Loucy (cell line): ENCODE data around the gene GPBP1.

Source experiments
- H2AFZ ChIP-seq: fragments of 200-600 bp; sonication (generic); 2 replicates; pipeline ENCODE4 v1.6.0; 2016; ENCODE audit warnings: antibody characterized with exemption, mild to moderate bottlenecking, low read length, moderate library complexity
- H3F3A ChIP-seq: fragments of 200-600 bp; 2 replicates; pipeline ENCODE4 v1.6.0; 2016; ENCODE audit warnings: antibody characterized with exemption, low read depth, mild to moderate bottlenecking
- H3K27me3 ChIP-seq: fragments of 200-600 bp; sonication (generic); 2 replicates; pipeline ENCODE4 v1.6.1; 2014; ENCODE audit warnings: low read length, mild to moderate bottlenecking; ENCODE audit not compliant: insufficient read depth, poor library complexity, severe bottlenecking
- H3K36me3 ChIP-seq: fragments of 200-600 bp; sonication (generic); 2 replicates; pipeline ENCODE4 v1.6.1; 2016; ENCODE audit warnings: low read length; ENCODE audit not compliant: insufficient read depth
- H3K4me1 ChIP-seq: fragments of 200-600 bp; sonication (generic); 2 replicates; pipeline ENCODE4 v1.5.1; 2014; ENCODE audit warnings: low read length, mild to moderate bottlenecking; ENCODE audit not compliant: insufficient read depth, poor library complexity, severe bottlenecking
- H3K4me2 ChIP-seq: fragments of 200-600 bp; sonication (generic); 2 replicates; pipeline ENCODE4 v1.6.0; 2014; ENCODE audit warnings: antibody characterized with exemption, low read length, low read depth, mild to moderate bottlenecking; ENCODE audit not compliant: poor library complexity, severe bottlenecking
- H3K4me3 ChIP-seq: fragments of 200-600 bp; sonication (generic); 2 replicates; pipeline ENCODE4 v1.5.1; 2014; ENCODE audit warnings: low read length, mild to moderate bottlenecking, mixed read lengths; ENCODE audit not compliant: poor library complexity, severe bottlenecking
- H3K79me2 ChIP-seq: fragments of 200-600 bp; sonication (generic); 2 replicates; pipeline ENCODE4 v1.6.1; 2014; ENCODE audit warnings: low read length; ENCODE audit not compliant: insufficient read depth
- H3K9ac ChIP-seq: fragments of 200-600 bp; sonication (generic); 2 replicates; pipeline ENCODE4 v1.6.0; 2014; ENCODE audit warnings: mild to moderate bottlenecking, low read depth, low read length, moderate library complexity; ENCODE audit not compliant: poor library complexity, severe bottlenecking
- H3K9me2 ChIP-seq: fragments of 200-600 bp; sonication (generic); replicated peaks from 2 replicates; pipeline ENCODE4 v1.6.1; 2016; ENCODE audit warnings: low read depth, low read length, mixed read lengths
- H3K9me3 ChIP-seq: fragments of 200-600 bp; sonication (generic); 2 replicates; pipeline ENCODE4 v1.6.1; 2014; ENCODE audit warnings: mild to moderate bottlenecking, antibody characterized with exemption, low read length, low read depth; ENCODE audit not compliant: insufficient read depth
- H4K20me1 ChIP-seq: fragments of 200-600 bp; sonication (generic); 2 replicates; pipeline ENCODE4 v1.6.0; 2014; ENCODE audit warnings: antibody characterized with exemption, low read length, mild to moderate bottlenecking; ENCODE audit not compliant: insufficient read depth, poor library complexity, severe bottlenecking
- EZH2phosphoT487 ChIP-seq: fragments of 200-600 bp; IDR thresholded peaks from 2 replicates; pipeline ENCODE4 v1.6.1; 2018; ENCODE audit warnings: antibody characterized with exemption, mild to moderate bottlenecking, moderate library complexity, borderline replicate concordance
- TF ChIP-seq, protein P1 (sequence below): fragments of 200-600 bp; sonication (generic); conservative IDR thresholded peaks from 2 replicates; pipeline ENCODE4 v1.5.1; 2014; ENCODE audit warnings: mild to moderate bottlenecking, antibody characterized with exemption, low read length

GPBP1 gene

DNA sequence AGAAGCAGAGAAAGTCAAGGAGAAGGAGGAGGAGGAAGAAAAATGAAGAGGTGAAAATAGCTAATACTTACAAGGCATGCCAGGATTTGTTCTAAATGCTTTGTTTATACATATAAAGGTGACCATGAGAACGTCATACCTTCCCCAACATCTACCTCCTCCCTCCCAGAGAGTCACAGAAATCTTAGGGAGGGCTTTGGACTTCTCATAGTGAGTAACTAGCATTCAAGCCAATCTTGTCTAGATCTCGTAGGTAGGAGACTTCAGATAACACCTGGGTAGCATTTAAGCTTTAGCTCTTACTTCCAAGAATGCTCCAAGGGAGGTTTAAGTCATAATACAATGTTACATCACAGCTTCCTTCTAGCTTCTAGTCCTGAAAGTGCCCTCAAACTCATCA is 36.5 kb upstream of the GPBP1 start:
- no peak overlapping the region for H3K9ac ChIP-seq
- no peaks in the 10 kb centered on the region for H3K9me2 ChIP-seq
- no peak overlapping the region for H3K4me3 ChIP-seq
- H2AFZ ChIP-seq, result no peak overlapping the region
- no peaks in the 10 kb centered on the region for H3K79me2 ChIP-seq
- H4K20me1 ChIP-seq, result no peaks in the 10 kb centered on the region
- H3K36me3 ChIP-seq, result no peaks in the 10 kb centered on the region
- H3K9me3 ChIP-seq, result no peaks in the 10 kb centered on the region
- no peaks in the 10 kb centered on the region for H3K4me1 ChIP-seq
- no peak overlapping the region for H3K4me2 ChIP-seq
- no peaks in the 10 kb centered on the region for H3K27me3 ChIP-seq
- no peaks in the 10 kb centered on the region for H3F3A ChIP-seq
- no peak for TF ChIP-seq EZH2phosphoT487
- TF ChIP-seq, protein P1, sequence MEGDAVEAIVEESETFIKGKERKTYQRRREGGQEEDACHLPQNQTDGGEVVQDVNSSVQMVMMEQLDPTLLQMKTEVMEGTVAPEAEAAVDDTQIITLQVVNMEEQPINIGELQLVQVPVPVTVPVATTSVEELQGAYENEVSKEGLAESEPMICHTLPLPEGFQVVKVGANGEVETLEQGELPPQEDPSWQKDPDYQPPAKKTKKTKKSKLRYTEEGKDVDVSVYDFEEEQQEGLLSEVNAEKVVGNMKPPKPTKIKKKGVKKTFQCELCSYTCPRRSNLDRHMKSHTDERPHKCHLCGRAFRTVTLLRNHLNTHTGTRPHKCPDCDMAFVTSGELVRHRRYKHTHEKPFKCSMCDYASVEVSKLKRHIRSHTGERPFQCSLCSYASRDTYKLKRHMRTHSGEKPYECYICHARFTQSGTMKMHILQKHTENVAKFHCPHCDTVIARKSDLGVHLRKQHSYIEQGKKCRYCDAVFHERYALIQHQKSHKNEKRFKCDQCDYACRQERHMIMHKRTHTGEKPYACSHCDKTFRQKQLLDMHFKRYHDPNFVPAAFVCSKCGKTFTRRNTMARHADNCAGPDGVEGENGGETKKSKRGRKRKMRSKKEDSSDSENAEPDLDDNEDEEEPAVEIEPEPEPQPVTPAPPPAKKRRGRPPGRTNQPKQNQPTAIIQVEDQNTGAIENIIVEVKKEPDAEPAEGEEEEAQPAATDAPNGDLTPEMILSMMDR, result no peak

GRCh38 chr5:57152316-57152715 is 21.5 kb upstream of the GPBP1 start:
- Histone ChIP-seq H3K4me2 (no peak overlapping the region), H3K9me3 (no peaks in the 10 kb centered on the region; the same call in 1 of the 2 replicates), H3K27me3 (no peaks in the 10 kb centered on the region), H3K36me3 (no peaks in the 10 kb centered on the region), H3K4me1 (no peaks in the 10 kb centered on the region), H3K9me2 (no peaks in the 10 kb centered on the region), H3K4me3 (no peak overlapping the region), H3K79me2 (no peaks in the 10 kb centered on the region), H3K9ac (no peak overlapping the region), H4K20me1 (no peaks in the 10 kb centered on the region), H2AFZ (peak overlapping the region; percentile 45; the same call in 1 of the 2 replicates), H3F3A (no peaks in the 10 kb centered on the region)
- no peak for TF ChIP-seq EZH2phosphoT487
- TF ChIP-seq, protein P1, result no peak

GRCh38 chr5:57155033-57155432 is 18.8 kb upstream of the GPBP1 start:
- Histone ChIP-seq H3K79me2 (no peaks in the 10 kb centered on the region), H3F3A (no peaks in the 10 kb centered on the region), H3K9me2 (no peaks in the 10 kb centered on the region), H3K36me3 (no peaks in the 10 kb centered on the region), H3K9me3 (no peaks in the 10 kb centered on the region; the same call in 1 of the 2 replicates), H4K20me1 (no peaks in the 10 kb centered on the region), H3K4me3 (no peak overlapping the region), H2AFZ (no peak overlapping the region), H3K27me3 (no peaks in the 10 kb centered on the region), H3K9ac (no peak overlapping the region), H3K4me2 (no peak overlapping the region), H3K4me1 (no peaks in the 10 kb centered on the region)
- TF ChIP-seq, protein P1, result no peak
- no peak for TF ChIP-seq EZH2phosphoT487
